Measurements from ENCODE around the gene EYS. TPM values are rescaled to one million over a fixed set of nuclear protein-coding genes. Genes with fewer than 3 reads are reported as not detected.

Gene EYS
- total and polyA plus RNA-seq, 2 of the 8 experiments (the other 6 are each of a cell fraction or from before 2014, with no cell fraction given), result 0.05 to 0.13 TPM

GRCh38 chr6:63683071-63683603, 2023.9 kb downstream of the EYS start (continued):
- TF ChIP-seq POLR2A (IDR thresholded peaks at IDR 0.05; ENCODE audit: control extremely low read depth in 1 of 2, low read depth in 2 of 2, low read length in 2 of 2), result no peak
- TF ChIP-seq RAD21 (IDR thresholded peaks at IDR 0.05 in 1 of 2, conservative IDR thresholded peaks at IDR 0.05 in 1 of 2; ENCODE audit: low read depth in 2 of 2, low read length in 2 of 2), result no peak
- no peak for TF ChIP-seq POU5F1 (IDR thresholded peaks at IDR 0.05; ENCODE audit: low read depth, low read length)
- no peak for TF ChIP-seq MAFK (IDR thresholded peaks at IDR 0.05; ENCODE audit: low read depth, low read length)
- no peak for TF ChIP-seq SP4 (IDR thresholded peaks at IDR 0.05; ENCODE audit: low read length)
- no peak for TF ChIP-seq CHD1 (IDR thresholded peaks at IDR 0.05; ENCODE audit: low read depth, low read length)
- TF ChIP-seq CBX5 (IDR thresholded peaks at IDR 0.05; ENCODE audit: low read depth, low read length), result no peak
- no peak for TF ChIP-seq ATF3 (IDR thresholded peaks at IDR 0.05; ENCODE audit: insufficient read depth, low read depth, low read length)
- TF ChIP-seq EP300 (IDR thresholded peaks at IDR 0.05; ENCODE audit: borderline replicate concordance in 1 of 2, low read depth in 2 of 2, low read length in 2 of 2), result no peak

Measured in H1 (cell line).